ENCODE data around the gene ZNF665. TPM values are rescaled to one million over a fixed set of nuclear protein-coding genes. Genes with fewer than 3 reads are reported as not detected.

ZNF665 gene
- total RNA-seq, 2 experiments from 2014 or later, result 1.5 to 2.4 TPM

Other genes with a start within 250 kb of the ZNF665 start
- 1 to 10 TPM; 5.9 to 6.4 TPM for gene ZNF816, start 230.5 kb downstream of the ZNF665 start, total RNA-seq
- gene ERVV-1, start 179.4 kb downstream of the ZNF665 start, total RNA-seq, result not detected
- gene ERVV-2, start 148.6 kb downstream of the ZNF665 start, total RNA-seq, result not detected
- gene ZNF160, start 89.9 kb downstream of the ZNF665 start, total RNA-seq, result 10 to 100 TPM; 50.8 to 53.3 TPM
- gene ZNF415, start 60.4 kb downstream of the ZNF665 start, total RNA-seq, result 1 to 10 TPM; 1.1 to 1.2 TPM
- gene ZNF347, start 34.3 kb downstream of the ZNF665 start, total RNA-seq, result 1 to 10 TPM; 3.0 to 3.3 TPM
- gene ZNF677, start 61.5 kb upstream of the ZNF665 start, total RNA-seq, result 1 to 10 TPM; 7.8 to 8.3 TPM
- gene VN1R2, start 64.9 kb upstream of the ZNF665 start, total RNA-seq, result not detected
- gene VN1R4, start 74.4 kb upstream of the ZNF665 start, total RNA-seq, result not detected
- gene ZNF845, start 140.4 kb upstream of the ZNF665 start, total RNA-seq, result 10 to 100 TPM; 10.9 to 11.7 TPM
- gene ZNF525, start 172.3 kb upstream of the ZNF665 start, total RNA-seq, result 10 to 100 TPM; 25.6 to 26.4 TPM
- gene ZNF765, start 201.8 kb upstream of the ZNF665 start, total RNA-seq, result 10 to 100 TPM in 1 of 2 experiments, 1 to 10 TPM in 1; 9.6 to 12.4 TPM
- gene ZNF761, start 238.6 kb upstream of the ZNF665 start, total RNA-seq, result 1 to 10 TPM; 8.4 to 9.2 TPM